ENCODE data around the gene ITPKB.

Gene ITPKB

GRCh38 chr1:226702957-226703831 is 35.9 kb downstream of the ITPKB start:
- peak; percentile 72 for DNase-seq

GRCh38 chr1:226702318-226702956 is 36.6 kb downstream of the ITPKB start:
- DNase-seq: no peak

GRCh38 chr1:226700861-226701260 is 38.2 kb downstream of the ITPKB start:
- no peak for DNase-seq

- no peak for DNase-seq
Observed at GRCh38 chr1:226699166-226699565, 39.9 kb downstream of the ITPKB start.

- DNase-seq: no peak
Observed at GRCh38 chr1:226698659-226699058, 40.4 kb downstream of the ITPKB start.

GRCh38 chr1:226697929-226698544 is 41.0 kb downstream of the ITPKB start:
- DNase-seq: no peak

- DNase-seq: no peak
Observed at GRCh38 chr1:226697151-226697928, 41.7 kb downstream of the ITPKB start.

- no peak for DNase-seq
Observed at GRCh38 chr1:226696547-226696946, 42.5 kb downstream of the ITPKB start.

GRCh38 chr1:226695335-226695900 is 43.7 kb downstream of the ITPKB start:
- no peak for DNase-seq

GRCh38 chr1:226692823-226693222 is 46.3 kb downstream of the ITPKB start:
- DNase-seq: no peak

- DNase-seq: no peak
Observed at GRCh38 chr1:226692051-226692792, 46.9 kb downstream of the ITPKB start.

GRCh38 chr1:226691247-226691646 is 47.8 kb downstream of the ITPKB start:
- DNase-seq: no peak

GRCh38 chr1:226690460-226690982 is 48.6 kb downstream of the ITPKB start:
- DNase-seq: peak; percentile 27

GRCh38 chr1:226688808-226689207 is 50.3 kb downstream of the ITPKB start:
- no peak for DNase-seq

GRCh38 chr1:226688056-226688748 is 50.9 kb downstream of the ITPKB start:
- DNase-seq: peak; percentile 21

GRCh38 chr1:226687426-226687825 is 51.7 kb downstream of the ITPKB start:
- no peak for DNase-seq

- no peak for DNase-seq
Observed at GRCh38 chr1:226686440-226687425, 52.3 kb downstream of the ITPKB start.

GRCh38 chr1:226685196-226685820 is 53.8 kb downstream of the ITPKB start:
- no peak for DNase-seq

- DNase-seq: no peak
Observed at GRCh38 chr1:226684026-226684425, 55.1 kb downstream of the ITPKB start.
